Suprapubic skin (tissue), 4 donors: ENCODE measurements around the gene BBS2. TPM values are rescaled to one million over a fixed set of nuclear protein-coding genes. Genes with fewer than 3 reads are reported as not detected.

Source experiments
- DNase-seq, 2 donors: peaks; one replicate each; pipeline ENCODE4 v3.0.0-alpha.2; 2019; ENCODE audit warnings: low spot score in 2 of 2
- H3K27ac ChIP-seq: fragments of 200-600 bp; sonication (generic); one replicate; pipeline ENCODE4 v1.5.1; 2019
- H3K27me3 ChIP-seq: fragments of 200-600 bp; sonication (generic); one replicate; pipeline ENCODE4 v1.5.1; 2019
- H3K36me3 ChIP-seq: fragments of 200-600 bp; sonication (generic); one replicate; pipeline ENCODE4 v1.5.1; 2019
- H3K4me1 ChIP-seq: fragments of 200-600 bp; sonication (generic); one replicate; pipeline ENCODE4 v1.5.1; 2019
- H3K4me3 ChIP-seq: fragments of 200-600 bp; sonication (generic); one replicate; pipeline ENCODE4 v1.5.1; 2019; ENCODE audit warnings: mild to moderate bottlenecking
- H3K9me3 ChIP-seq: fragments of 200-600 bp; sonication (generic); one replicate; pipeline ENCODE4 v1.5.1; 2019
- CTCF ChIP-seq, 2 donors: fragments of 200-600 bp in 1 of 2; fragments of 450-650 bp in 1 of 2; sonication (generic) in 1 of 2; IDR thresholded peaks; one replicate each; pipeline ENCODE4 v1.5.1; 2016 to 2019; ENCODE audit warnings: antibody characterized with exemption in 2 of 2, mild to moderate bottlenecking in 1 of 2, moderate library complexity in 1 of 2
- EP300 ChIP-seq: sonication (generic); formaldehyde crosslinking; IDR thresholded peaks from one replicate; pipeline ENCODE4 v1.6.1; 2017; ENCODE audit warnings: antibody characterized with exemption
- POLR2A ChIP-seq, 2 donors: fragments of 450-650 bp; IDR thresholded peaks; one replicate each; pipeline ENCODE4 v1.6.1; 2017; ENCODE audit warnings: antibody characterized with exemption in 2 of 2, mild to moderate bottlenecking in 2 of 2, moderate library complexity in 2 of 2
- POLR2AphosphoS5 ChIP-seq, 3 donors: sonication (generic); formaldehyde crosslinking; IDR thresholded peaks; one replicate each; pipeline ENCODE4 v1.6.1; 2017; ENCODE audit warnings: antibody characterized with exemption in 3 of 3
- WGBS: methylation state at CpG from one replicate; pipeline ENCODE4 v1.1.5; 2018; 5-methylcytosine and 5-hydroxymethylcytosine counted together
- total RNA-seq, 4 donors: library from RNA; depleted of rRNA; stranded (reverse); fragments of >200 nt; gene quantifications; one replicate each; pipeline ENCODE4 v1.1.0, GENCODE V29; 2016

BBS2 gene
- total RNA-seq, 4 donors from 2014 or later, result 79.2 to 237 (median 99.2) TPM

GRCh38 chr16:56448005-56448404, 71.8 kb downstream of the BBS2 start:
- no peak for DNase-seq
- H3K4me1 ChIP-seq, result peaks cover 33% of the 10 kb centered on the region
- TF ChIP-seq POLR2A (IDR thresholded peaks at IDR 0.05) (no peak), CTCF (IDR thresholded peaks at IDR 0.05) (no peak), EP300 (no peak)

GRCh38 chr16:56447286-56447685, 72.5 kb downstream of the BBS2 start:
- TF ChIP-seq CTCF (IDR thresholded peaks at IDR 0.05), result no peak
- no peak overlapping the region for H3K4me3 ChIP-seq
- no peaks in the 10 kb centered on the region for H3K27me3 ChIP-seq
- WGBS, result 94% methylated on average over 2 of the region's 2 CpGs
- H3K36me3 ChIP-seq, result peaks cover 36% of the 10 kb centered on the region
- peaks cover 26% of the 10 kb centered on the region for H3K4me1 ChIP-seq
- H3K27ac ChIP-seq, result no peak overlapping the region
- DNase-seq, result no peak
- H3K9me3 ChIP-seq, result no peaks in the 10 kb centered on the region

More at GRCh38 chr16:56448005-56448404, 71.8 kb downstream of the BBS2 start:
- H3K27me3 ChIP-seq, result no peaks in the 10 kb centered on the region
- H3K4me3 ChIP-seq, result no peak overlapping the region
- H3K36me3 ChIP-seq, result peaks cover 36% of the 10 kb centered on the region
- H3K9me3 ChIP-seq, result no peaks in the 10 kb centered on the region
- H3K27ac ChIP-seq, result no peak overlapping the region

DNA sequence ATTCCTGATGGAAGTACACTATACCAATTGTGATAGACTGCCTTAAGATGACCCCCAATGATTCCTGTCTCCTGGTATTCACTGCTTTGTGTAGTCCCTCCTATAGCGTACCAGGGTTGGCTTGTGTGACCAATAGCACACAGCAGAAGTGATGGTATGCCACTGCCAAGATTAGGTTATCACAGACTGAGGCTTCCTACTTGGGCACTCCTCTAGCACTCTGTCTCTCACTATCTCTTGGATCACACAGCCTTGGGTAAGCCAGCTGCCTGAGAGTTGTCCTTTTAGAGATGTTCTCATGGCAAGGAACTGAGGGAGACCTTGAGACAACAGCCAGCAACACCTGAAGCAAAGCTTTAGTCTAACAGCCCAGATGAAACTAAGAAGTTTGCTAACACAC, 81.8 kb downstream of the BBS2 start:
- H3K27me3 ChIP-seq, result no peaks in the 10 kb centered on the region
- no peak for DNase-seq
- H3K4me1 ChIP-seq, result no peaks in the 10 kb centered on the region
- WGBS, result 100% methylated on average over 1 of the region's 1 CpG
- no peaks in the 10 kb centered on the region for H3K9me3 ChIP-seq
- H3K4me3 ChIP-seq, result no peak overlapping the region
- peaks cover 56% of the 10 kb centered on the region for H3K36me3 ChIP-seq
- TF ChIP-seq EP300, result no peak
- no peak for TF ChIP-seq POLR2A (IDR thresholded peaks at IDR 0.05)
- no peak for TF ChIP-seq POLR2AphosphoS5 (IDR thresholded peaks at IDR 0.05)
- TF ChIP-seq CTCF (IDR thresholded peaks at IDR 0.05), result no peak
- H3K27ac ChIP-seq, result no peak overlapping the region

DNA sequence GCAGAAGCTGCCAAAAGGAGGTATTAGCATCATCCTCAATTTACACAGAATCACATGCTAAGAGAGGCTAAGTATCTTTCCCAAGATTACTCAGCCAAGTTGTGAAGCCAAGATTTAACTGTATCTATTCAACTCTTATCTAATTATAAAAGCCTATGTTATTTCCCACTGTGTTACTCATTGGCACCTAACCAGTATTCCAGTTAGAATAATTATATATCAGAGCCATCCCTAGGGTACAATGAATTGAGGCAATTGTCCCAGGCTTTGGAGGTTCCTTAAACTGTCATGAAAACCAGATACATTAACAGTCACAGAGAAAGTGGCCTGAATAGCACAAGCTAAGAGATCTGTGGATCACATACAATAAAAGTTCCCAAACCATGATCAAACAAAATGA, 83.6 kb downstream of the BBS2 start:
- Histone ChIP-seq H3K4me1 (no peaks in the 10 kb centered on the region), H3K4me3 (no peak overlapping the region), H3K27me3 (no peaks in the 10 kb centered on the region), H3K9me3 (no peaks in the 10 kb centered on the region), H3K36me3 (peaks cover 65% of the 10 kb centered on the region), H3K27ac (no peak overlapping the region)
- TF ChIP-seq EP300, result no peak
- TF ChIP-seq CTCF (IDR thresholded peaks at IDR 0.05), result no peak
- no peak for TF ChIP-seq POLR2AphosphoS5 (IDR thresholded peaks at IDR 0.05)
- no peak for TF ChIP-seq POLR2A (IDR thresholded peaks at IDR 0.05)
- no peak for DNase-seq

Other genes with a start within 250 kb of the BBS2 start
- gene AMFR, start 94.5 kb downstream of the BBS2 start, total RNA-seq, result 100 to 1,000 TPM; 110 to 130 (median 126) TPM
- 10 to 100 TPM; 36.9 to 49.8 (median 39.9) TPM for gene NUDT21, start 68.7 kb downstream of the BBS2 start, total RNA-seq
- 10 to 100 TPM; 23.8 to 31.9 (median 25.8) TPM for gene OGFOD1, start 68.5 kb downstream of the BBS2 start, total RNA-seq
- 1,000 to 10,000 TPM in 1 of 4 donors, 100 to 1,000 TPM in 2, not detected in 1; 113 to 1,552 (median 179) TPM for gene MT4, start 45.0 kb upstream of the BBS2 start, total RNA-seq
- gene MT3, start 69.5 kb upstream of the BBS2 start, total RNA-seq, result not detected
- 1,000 to 10,000 TPM in 1 of 4 donors, 100 to 1,000 TPM in 3; 375 to 1,014 (median 463) TPM for gene MT2A, start 88.6 kb upstream of the BBS2 start, total RNA-seq
- gene MT1E, start 105.8 kb upstream of the BBS2 start, total RNA-seq, result 1,000 to 10,000 TPM in 1 of 4 donors, 100 to 1,000 TPM in 3; 454 to 1,259 (median 584) TPM
- gene MT1M, start 112.6 kb upstream of the BBS2 start, total RNA-seq, result 10 to 100 TPM; 13.6 to 41.7 (median 20.5) TPM
- 10 to 100 TPM in 3 of 4 donors, 1 to 10 TPM in 1; 5.2 to 93.7 (median 29.4) TPM for gene MT1A, start 118.6 kb upstream of the BBS2 start, total RNA-seq
- not detected for gene MT1B, start 131.9 kb upstream of the BBS2 start, total RNA-seq
- 10 to 100 TPM in 3 of 4 donors, 1 to 10 TPM in 1; 5.6 to 16.6 (median 12.9) TPM for gene MT1F, start 137.9 kb upstream of the BBS2 start, total RNA-seq
- gene MT1G, start 148.0 kb upstream of the BBS2 start, total RNA-seq, result 100 to 1,000 TPM in 1 of 4 donors, 10 to 100 TPM in 3; 35.9 to 117 (median 62.7) TPM
- 10 to 100 TPM in 2 of 4 donors, 1 to 10 TPM in 2; 1.9 to 23.9 (median 11.9) TPM for gene MT1H, start 149.8 kb upstream of the BBS2 start, total RNA-seq
- 1,000 to 10,000 TPM; 2,588 to 6,426 (median 4,304) TPM for gene MT1X, start 162.4 kb upstream of the BBS2 start, total RNA-seq
- gene NUP93, start 210.1 kb upstream of the BBS2 start, total RNA-seq, result 10 to 100 TPM; 27.9 to 56.6 (median 44.1) TPM